Measurements from ENCODE around the gene STRBP. TPM values are rescaled to one million over a fixed set of nuclear protein-coding genes. Genes with fewer than 3 reads are reported as not detected.

STRBP gene
- total and polyA plus RNA-seq, 2 of the 4 experiments (the other 2 are of a cell fraction) = 2.1 to 2.5 TPM

DNA sequence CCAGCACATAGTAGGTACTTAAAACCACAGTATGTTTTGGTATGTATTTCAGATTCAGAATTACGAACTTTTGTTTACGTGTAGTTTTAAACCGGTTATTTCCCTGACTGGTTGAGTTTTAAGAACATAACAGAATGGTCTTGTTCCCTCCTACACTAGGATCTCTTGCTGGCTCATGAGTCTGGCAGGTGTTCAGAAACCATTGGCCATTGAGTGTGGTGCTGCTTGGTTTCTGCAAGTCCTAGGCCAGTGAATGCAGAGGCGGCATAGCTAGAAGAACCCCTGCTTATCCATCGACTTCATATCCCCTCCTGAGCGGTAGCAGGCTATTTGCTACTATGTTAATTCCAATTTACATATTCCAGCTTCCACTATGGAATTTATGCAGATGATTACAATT, 169.3 kb downstream of the STRBP start:
- ChIA-PET POLR2A (ENCODE audit: unreplicated experiment) (no interaction called here), CTCF (interaction anchor here (1.1 kb wide), 1 partner anchor 126 kb away, joined by 4 read pairs; no protein-coding TSS in a partner anchor)
- Histone ChIP-seq H2AK9ac (replicated peaks; ENCODE audit: low read depth, low read length, poor library complexity) (no peak overlapping the region), H2BK120ac (ENCODE audit: low read depth, low read length) (no peak overlapping the region), H2AFZ (replicated peaks; ENCODE audit: low read length, poor library complexity) (no peak overlapping the region), H3K9me1 (ENCODE audit: insufficient read depth, low read length) (peaks cover 5% of the 10 kb centered on the region; the same call in 1 of the 2 replicates), H3K4me1 (ENCODE audit: control insufficient read depth, insufficient read depth, low read length) (peaks cover 7% of the 10 kb centered on the region; the same call in 1 of the 2 replicates), H3K27me3 (ENCODE audit: control insufficient read depth, insufficient read depth, low read length) (no peaks in the 10 kb centered on the region), H4K20me1 (ENCODE audit: insufficient read depth, low read length) (peaks cover 5% of the 10 kb centered on the region; the same call in 1 of the 2 replicates), H3K18ac (ENCODE audit: low read depth, low read length) (no peak overlapping the region), H3K4me3 (ENCODE audit: insufficient read depth, low read depth, low read length) (no peak overlapping the region), H3K4ac (ENCODE audit: low read depth, low read length) (no peak overlapping the region), H4K91ac (ENCODE audit: insufficient read depth, low read depth, low read length) (no peak overlapping the region), H2BK5ac (ENCODE audit: low read depth, low read length, poor library complexity, severe bottlenecking) (no peak overlapping the region), H4K8ac (ENCODE audit: low read depth in 2 of 2, low read length in 2 of 2) (no peak overlapping the region), H3K56ac (ENCODE audit: extremely low read depth, insufficient read depth, low read length) (no peak overlapping the region), H3K79me1 (ENCODE audit: low read depth in 1 of 2, low read length in 2 of 2) (peaks cover 0 to 5% of the 10 kb centered on the region in 2 experiments; a peak in 2 of 4 replicates), H3K27ac (ENCODE audit: insufficient read depth, low read length) (no peak overlapping the region), H3K4me2 (ENCODE audit: low read depth, low read length) (no peak overlapping the region), H3K9ac (ENCODE audit: low read depth, low read length) (no peak overlapping the region), H2AK5ac (ENCODE audit: low read depth, low read length) (no peak overlapping the region), H3K9me3 (ENCODE audit: control insufficient read depth, insufficient read depth, low read length) (no peaks in the 10 kb centered on the region), H3K36me3 (ENCODE audit: control insufficient read depth, insufficient read depth, low read length) (peaks cover 57% of the 10 kb centered on the region), H3K23ac (ENCODE audit: low read depth, low read length) (no peak overlapping the region), H4K5ac (ENCODE audit: low read depth, low read length) (no peak overlapping the region), H2BK20ac (ENCODE audit: low read depth, low read length) (no peak overlapping the region), H2BK15ac (ENCODE audit: low read depth, low read length) (no peak overlapping the region), H3K14ac (replicated peaks; ENCODE audit: low read depth, low read length) (no peak overlapping the region)
- dilution Hi-C loops (cut with HindIII; ENCODE audit: low sequenced_read_pairs, unreplicated experiment) = no loop called here
- TF ChIP-seq MXI1 (IDR thresholded peaks at IDR 0.05; ENCODE audit: borderline replicate concordance, low read depth, low read length) = no peak
- TF ChIP-seq CHD1 (IDR thresholded peaks at IDR 0.05; ENCODE audit: low read depth, low read length) = no peak
- TF ChIP-seq BHLHE40 (IDR thresholded peaks at IDR 0.05; ENCODE audit: low read depth, low read length) = no peak
- TF ChIP-seq, protein P1, sequence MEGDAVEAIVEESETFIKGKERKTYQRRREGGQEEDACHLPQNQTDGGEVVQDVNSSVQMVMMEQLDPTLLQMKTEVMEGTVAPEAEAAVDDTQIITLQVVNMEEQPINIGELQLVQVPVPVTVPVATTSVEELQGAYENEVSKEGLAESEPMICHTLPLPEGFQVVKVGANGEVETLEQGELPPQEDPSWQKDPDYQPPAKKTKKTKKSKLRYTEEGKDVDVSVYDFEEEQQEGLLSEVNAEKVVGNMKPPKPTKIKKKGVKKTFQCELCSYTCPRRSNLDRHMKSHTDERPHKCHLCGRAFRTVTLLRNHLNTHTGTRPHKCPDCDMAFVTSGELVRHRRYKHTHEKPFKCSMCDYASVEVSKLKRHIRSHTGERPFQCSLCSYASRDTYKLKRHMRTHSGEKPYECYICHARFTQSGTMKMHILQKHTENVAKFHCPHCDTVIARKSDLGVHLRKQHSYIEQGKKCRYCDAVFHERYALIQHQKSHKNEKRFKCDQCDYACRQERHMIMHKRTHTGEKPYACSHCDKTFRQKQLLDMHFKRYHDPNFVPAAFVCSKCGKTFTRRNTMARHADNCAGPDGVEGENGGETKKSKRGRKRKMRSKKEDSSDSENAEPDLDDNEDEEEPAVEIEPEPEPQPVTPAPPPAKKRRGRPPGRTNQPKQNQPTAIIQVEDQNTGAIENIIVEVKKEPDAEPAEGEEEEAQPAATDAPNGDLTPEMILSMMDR (conservative IDR thresholded peaks at IDR 0.05; ENCODE audit: low read depth, low read length) = no peak
- no TSS peak for BruUV-seq (replicated peaks)
- no CpG with 5 or more reads among the region's 6 CpGs for WGBS, 2 experiments (ENCODE audit: extremely low coverage in 2 of 2, insufficient read length in 1 of 2)
- DNase-seq = no peak
- ATAC-seq (ENCODE audit: low read depth) = no peak
- intact Hi-C loops (cut with micrococcal nuclease) = no loop called here
- in situ Hi-C loops (cut with MboI; ENCODE audit: low sequenced_read_pairs) = no loop called here

Data from IMR-90 (cell line).